ENCODE data around the gene C5orf22.

Gene C5orf22

DNA sequence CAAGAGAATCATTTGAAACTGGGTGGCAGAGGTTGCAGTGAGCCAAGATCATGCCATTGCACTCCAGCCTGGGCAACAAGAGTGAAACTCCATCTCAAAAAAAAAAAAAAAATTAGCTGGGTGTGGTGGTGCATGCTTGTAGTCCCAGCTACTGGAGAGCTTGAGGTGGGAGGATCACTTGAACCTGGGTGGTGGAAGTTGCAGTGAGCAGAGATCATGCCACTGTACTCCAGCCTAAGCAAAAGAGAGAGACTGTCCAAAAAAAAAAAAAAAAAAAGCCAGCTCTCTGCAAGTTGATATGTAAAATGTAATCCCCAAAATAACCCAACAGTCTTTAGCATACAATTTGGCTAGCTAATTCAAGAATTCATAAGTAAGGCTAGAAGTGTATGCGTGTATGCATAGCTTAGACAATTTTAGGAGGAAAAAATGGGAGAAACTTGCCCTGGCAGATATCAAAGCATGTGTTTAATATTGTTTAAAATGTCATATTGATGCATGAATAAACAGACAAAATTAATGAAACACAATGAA lies 36.3 kb downstream of the C5orf22 start:
- no peak overlapping the region for H3K27ac ChIP-seq
- no peak overlapping the region for H3K4me3 ChIP-seq (ENCODE audit: low read depth, low read length)
- no peaks in the 10 kb centered on the region for H3K4me1 ChIP-seq
- no peaks in the 10 kb centered on the region for H3K9me3 ChIP-seq (ENCODE audit: control insufficient read depth, low read length)
- no peaks in the 10 kb centered on the region for H3K79me2 ChIP-seq
- no peak overlapping the region for H2AFZ ChIP-seq
- H3K36me3 ChIP-seq (ENCODE audit: control insufficient read depth, insufficient read depth, low read length), result no peaks in the 10 kb centered on the region
- no peak overlapping the region for H3K9ac ChIP-seq
- H3K4me2 ChIP-seq (ENCODE audit: low read length), result no peak overlapping the region
- H3K27me3 ChIP-seq (ENCODE audit: control insufficient read depth, insufficient read depth, low read length), result no peaks in the 10 kb centered on the region
- TF ChIP-seq, protein P1, sequence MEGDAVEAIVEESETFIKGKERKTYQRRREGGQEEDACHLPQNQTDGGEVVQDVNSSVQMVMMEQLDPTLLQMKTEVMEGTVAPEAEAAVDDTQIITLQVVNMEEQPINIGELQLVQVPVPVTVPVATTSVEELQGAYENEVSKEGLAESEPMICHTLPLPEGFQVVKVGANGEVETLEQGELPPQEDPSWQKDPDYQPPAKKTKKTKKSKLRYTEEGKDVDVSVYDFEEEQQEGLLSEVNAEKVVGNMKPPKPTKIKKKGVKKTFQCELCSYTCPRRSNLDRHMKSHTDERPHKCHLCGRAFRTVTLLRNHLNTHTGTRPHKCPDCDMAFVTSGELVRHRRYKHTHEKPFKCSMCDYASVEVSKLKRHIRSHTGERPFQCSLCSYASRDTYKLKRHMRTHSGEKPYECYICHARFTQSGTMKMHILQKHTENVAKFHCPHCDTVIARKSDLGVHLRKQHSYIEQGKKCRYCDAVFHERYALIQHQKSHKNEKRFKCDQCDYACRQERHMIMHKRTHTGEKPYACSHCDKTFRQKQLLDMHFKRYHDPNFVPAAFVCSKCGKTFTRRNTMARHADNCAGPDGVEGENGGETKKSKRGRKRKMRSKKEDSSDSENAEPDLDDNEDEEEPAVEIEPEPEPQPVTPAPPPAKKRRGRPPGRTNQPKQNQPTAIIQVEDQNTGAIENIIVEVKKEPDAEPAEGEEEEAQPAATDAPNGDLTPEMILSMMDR (IDR thresholded peaks at IDR 0.05), result no peak

DNA sequence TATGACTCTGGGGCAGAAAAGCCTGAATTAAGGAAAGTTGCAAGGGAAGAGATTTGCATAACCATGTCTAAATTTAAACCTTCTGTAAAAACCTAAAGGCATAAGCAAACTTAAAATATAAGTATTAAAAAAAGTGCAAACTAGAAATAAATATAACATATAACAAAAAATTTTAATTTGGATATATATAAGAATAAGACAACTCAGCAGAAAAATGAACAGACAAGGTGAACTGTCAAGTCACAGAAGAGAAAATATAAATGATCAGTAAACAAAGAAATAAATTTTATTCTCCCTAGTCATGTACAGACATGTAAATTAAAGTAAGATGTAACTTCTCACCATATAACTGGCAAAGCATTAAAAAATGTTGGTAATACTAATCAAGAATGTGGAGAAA lies 37.0 kb downstream of the C5orf22 start:
- Histone ChIP-seq H3K79me2 (no peaks in the 10 kb centered on the region), H3K4me3 (ENCODE audit: low read depth, low read length) (no peak overlapping the region), H3K9me3 (ENCODE audit: control insufficient read depth, low read length) (no peaks in the 10 kb centered on the region), H2AFZ (no peak overlapping the region), H3K4me2 (ENCODE audit: low read length) (no peak overlapping the region), H3K36me3 (ENCODE audit: control insufficient read depth, insufficient read depth, low read length) (no peaks in the 10 kb centered on the region), H3K4me1 (no peaks in the 10 kb centered on the region), H3K27ac (no peak overlapping the region), H3K9ac (no peak overlapping the region), H3K27me3 (ENCODE audit: control insufficient read depth, insufficient read depth, low read length) (no peaks in the 10 kb centered on the region)
- TF ChIP-seq, protein P1 (IDR thresholded peaks at IDR 0.05), result no peak

DNA sequence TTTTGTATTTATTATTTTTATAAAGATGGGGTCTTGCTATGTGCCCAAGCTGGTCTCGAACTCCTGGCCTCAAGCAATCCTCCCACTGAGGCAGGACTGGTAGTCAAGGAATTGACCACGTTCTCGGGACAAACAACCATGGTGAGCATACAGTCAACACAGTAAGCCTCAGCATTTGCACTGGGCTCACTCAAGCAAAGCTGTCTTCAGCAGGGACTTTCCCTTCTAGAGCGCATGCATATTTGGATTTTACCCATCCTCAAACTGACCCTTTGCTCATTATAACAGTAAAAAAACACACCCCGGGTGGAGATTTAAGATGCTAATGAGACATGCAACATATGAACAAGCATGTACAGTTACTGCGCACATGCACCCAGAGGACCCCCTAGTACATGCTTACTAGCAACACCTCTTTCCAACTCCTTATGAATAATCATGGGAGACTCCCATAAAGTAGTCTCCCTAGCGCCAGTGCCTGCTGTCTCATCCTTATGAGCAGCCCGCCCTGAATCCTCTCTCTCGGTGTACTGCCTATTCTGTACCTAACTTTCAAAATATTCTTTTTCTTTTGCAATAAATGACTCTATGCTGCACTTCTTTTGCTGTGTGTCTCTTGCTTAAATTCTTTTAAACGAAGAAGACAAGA lies 41.5 kb downstream of the C5orf22 start:
- no peak overlapping the region for H3K27ac ChIP-seq
- no peak overlapping the region for H3K9ac ChIP-seq
- no peaks in the 10 kb centered on the region for H3K36me3 ChIP-seq (ENCODE audit: control insufficient read depth, insufficient read depth, low read length)
- H3K79me2 ChIP-seq, result no peaks in the 10 kb centered on the region
- H2AFZ ChIP-seq, result no peak overlapping the region
- H3K27me3 ChIP-seq (ENCODE audit: control insufficient read depth, insufficient read depth, low read length), result no peaks in the 10 kb centered on the region
- H3K4me1 ChIP-seq, result no peaks in the 10 kb centered on the region
- TF ChIP-seq, protein P1 (IDR thresholded peaks at IDR 0.05), result no peak
- no peak overlapping the region for H3K4me2 ChIP-seq (ENCODE audit: low read length)
- H3K9me3 ChIP-seq (ENCODE audit: control insufficient read depth, low read length), result no peaks in the 10 kb centered on the region
- H3K4me3 ChIP-seq (ENCODE audit: low read depth, low read length), result no peak overlapping the region

DNA sequence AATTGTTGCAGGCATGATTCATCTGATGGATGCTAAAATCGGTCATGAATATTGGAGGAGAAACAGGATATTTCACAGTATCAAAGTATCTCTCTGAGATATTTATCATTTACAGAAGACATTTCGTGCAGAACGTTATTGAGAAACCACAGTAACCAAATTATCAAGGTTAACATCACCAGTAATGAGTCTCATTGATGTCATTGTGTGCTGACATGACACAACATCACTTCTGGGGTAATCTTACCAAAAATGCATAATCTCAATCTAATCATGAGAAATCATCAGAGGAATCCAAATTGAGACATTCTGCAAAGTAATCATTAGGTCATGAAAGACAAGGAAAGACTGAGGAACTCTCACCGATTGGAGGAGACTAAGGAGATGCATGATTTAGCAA lies 42.7 kb downstream of the C5orf22 start:
- Histone ChIP-seq H3K79me2 (no peaks in the 10 kb centered on the region), H2AFZ (no peak overlapping the region), H3K4me3 (ENCODE audit: low read depth, low read length) (no peak overlapping the region), H3K4me2 (ENCODE audit: low read length) (no peak overlapping the region), H3K27me3 (ENCODE audit: control insufficient read depth, insufficient read depth, low read length) (no peaks in the 10 kb centered on the region), H3K9ac (no peak overlapping the region), H3K36me3 (ENCODE audit: control insufficient read depth, insufficient read depth, low read length) (no peaks in the 10 kb centered on the region), H3K27ac (no peak overlapping the region), H3K9me3 (ENCODE audit: control insufficient read depth, low read length) (no peaks in the 10 kb centered on the region), H3K4me1 (no peaks in the 10 kb centered on the region)
- TF ChIP-seq, protein P1 (IDR thresholded peaks at IDR 0.05), result no peak

DNA sequence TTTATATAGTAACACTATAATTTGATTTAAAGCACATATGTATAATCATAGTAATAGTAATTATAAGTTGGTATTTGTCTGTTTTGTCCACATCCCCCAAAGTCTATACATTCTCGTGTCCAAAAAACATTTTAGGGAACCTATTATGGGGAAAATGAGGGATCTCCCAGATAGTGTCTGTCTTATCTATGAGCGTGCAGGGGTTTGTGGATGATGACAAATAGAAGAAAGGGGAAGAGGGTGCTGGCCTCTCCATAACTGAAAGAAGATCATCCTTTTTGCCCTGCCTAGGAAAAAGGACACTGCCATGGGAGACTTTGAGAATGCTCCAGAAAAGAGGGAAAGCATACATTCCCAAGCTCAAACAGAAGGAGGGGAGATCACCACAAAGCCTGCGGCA lies 45.3 kb downstream of the C5orf22 start:
- no peak overlapping the region for H3K9ac ChIP-seq
- TF ChIP-seq, protein P1 (IDR thresholded peaks at IDR 0.05), result no peak
- H3K79me2 ChIP-seq, result no peaks in the 10 kb centered on the region
- no peak overlapping the region for H3K4me2 ChIP-seq (ENCODE audit: low read length)
- H3K27me3 ChIP-seq (ENCODE audit: control insufficient read depth, insufficient read depth, low read length), result no peaks in the 10 kb centered on the region
- no peaks in the 10 kb centered on the region for H3K4me1 ChIP-seq
- H3K27ac ChIP-seq, result no peak overlapping the region
- H2AFZ ChIP-seq, result no peak overlapping the region
- H3K9me3 ChIP-seq (ENCODE audit: control insufficient read depth, low read length), result no peaks in the 10 kb centered on the region
- no peaks in the 10 kb centered on the region for H3K36me3 ChIP-seq (ENCODE audit: control insufficient read depth, insufficient read depth, low read length)
- no peak overlapping the region for H3K4me3 ChIP-seq (ENCODE audit: low read depth, low read length)
